Rectal smooth muscle tissue (tissue), 1 donor: ENCODE measurements around the gene KAZN.

Source experiments
- H3K27ac ChIP-seq: one replicate; pipeline ENCODE4 v1.7.0; 2013; ENCODE audit warnings: low read depth, low read length, inconsistent platforms
- H3K27me3 ChIP-seq: one replicate; pipeline ENCODE4 v1.7.0; 2013; ENCODE audit warnings: low read length; ENCODE audit not compliant: control insufficient read depth, insufficient read depth
- H3K36me3 ChIP-seq: one replicate; pipeline ENCODE4 v1.7.0; 2013; ENCODE audit warnings: low read length; ENCODE audit not compliant: control insufficient read depth, insufficient read depth
- H3K4me1 ChIP-seq: one replicate; pipeline ENCODE4 v1.7.0; 2013; ENCODE audit warnings: low read length; ENCODE audit not compliant: control insufficient read depth, insufficient read depth
- H3K4me3 ChIP-seq: one replicate; pipeline ENCODE4 v1.7.0; 2013; ENCODE audit warnings: low read length
- H3K9ac ChIP-seq: one replicate; pipeline ENCODE4 v1.7.0; 2013; ENCODE audit warnings: low read length

KAZN gene

GRCh38 chr1:15141935-15142539 lies 543.6 kb downstream of the KAZN start:
- Histone ChIP-seq H3K27me3 (no peaks in the 10 kb centered on the region), H3K4me1 (peaks cover 3% of the 10 kb centered on the region), H3K9ac (no peak overlapping the region), H3K27ac (no peak overlapping the region), H3K4me3 (no peak overlapping the region), H3K36me3 (no peaks in the 10 kb centered on the region)

DNA sequence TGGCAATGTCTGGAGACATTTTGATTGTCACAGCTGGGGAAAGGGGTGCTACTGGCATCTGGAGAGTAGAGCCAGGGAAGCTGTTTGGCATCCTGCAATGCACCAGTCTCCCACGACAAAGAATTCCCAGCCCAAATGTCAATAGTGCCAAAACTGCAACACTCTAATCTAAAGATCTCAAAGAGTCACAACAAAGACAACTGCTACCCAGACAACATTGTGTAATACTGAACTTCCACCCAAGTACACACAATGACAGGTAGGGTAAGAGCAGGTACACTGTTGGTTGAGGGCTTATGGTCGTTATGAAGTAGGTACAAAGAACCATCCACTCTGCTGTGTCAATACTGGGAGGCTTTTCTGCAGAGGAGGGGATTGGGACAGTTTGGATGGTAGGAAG lies 546.8 kb downstream of the KAZN start:
- no peak overlapping the region for H3K4me3 ChIP-seq
- no peak overlapping the region for H3K9ac ChIP-seq
- peaks cover 3% of the 10 kb centered on the region for H3K4me1 ChIP-seq
- H3K27me3 ChIP-seq, result no peaks in the 10 kb centered on the region
- H3K27ac ChIP-seq, result no peak overlapping the region
- no peaks in the 10 kb centered on the region for H3K36me3 ChIP-seq

- Histone ChIP-seq H3K27ac (peak overlapping the region; percentile 66), H3K9ac (no peak overlapping the region), H3K4me1 (peaks cover 4% of the 10 kb centered on the region), H3K27me3 (no peaks in the 10 kb centered on the region), H3K4me3 (no peak overlapping the region), H3K36me3 (no peaks in the 10 kb centered on the region)
These were observed 547.7 kb downstream of the KAZN start for GRCh38 chr1:15146142-15146680.

DNA sequence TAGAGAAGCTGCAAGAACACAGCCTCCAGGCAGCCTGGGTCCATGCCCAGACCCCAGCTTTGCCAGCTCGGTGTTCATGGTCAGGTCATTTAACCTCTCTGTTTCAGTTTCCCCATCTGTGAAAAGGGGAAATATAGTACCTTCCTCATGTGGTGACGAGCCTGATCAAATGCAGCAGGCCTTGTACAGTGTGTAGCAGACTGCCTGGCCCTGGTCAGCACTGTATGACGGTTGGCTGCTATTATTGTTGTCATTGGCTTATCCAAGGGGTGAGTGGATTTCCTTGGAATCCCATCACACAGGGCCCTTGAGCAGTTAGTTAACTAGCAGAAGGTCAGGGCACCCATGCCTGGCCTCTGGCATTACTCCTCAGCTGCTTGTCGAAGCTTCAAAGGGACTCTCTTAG lies 548.5 kb downstream of the KAZN start:
- peak overlapping the region; percentile 66 for H3K27ac ChIP-seq
- no peak overlapping the region for H3K4me3 ChIP-seq
- peaks cover 7% of the 10 kb centered on the region for H3K4me1 ChIP-seq
- H3K36me3 ChIP-seq, result no peaks in the 10 kb centered on the region
- H3K27me3 ChIP-seq, result no peaks in the 10 kb centered on the region
- no peak overlapping the region for H3K9ac ChIP-seq

- H3K27me3 ChIP-seq, result no peaks in the 10 kb centered on the region
- H3K36me3 ChIP-seq, result no peaks in the 10 kb centered on the region
- peaks cover 10% of the 10 kb centered on the region for H3K4me1 ChIP-seq
- no peak overlapping the region for H3K4me3 ChIP-seq
- H3K27ac ChIP-seq, result no peak overlapping the region
- H3K9ac ChIP-seq, result no peak overlapping the region
These were observed 549.5 kb downstream of the KAZN start for GRCh38 chr1:15148004-15148403.

DNA sequence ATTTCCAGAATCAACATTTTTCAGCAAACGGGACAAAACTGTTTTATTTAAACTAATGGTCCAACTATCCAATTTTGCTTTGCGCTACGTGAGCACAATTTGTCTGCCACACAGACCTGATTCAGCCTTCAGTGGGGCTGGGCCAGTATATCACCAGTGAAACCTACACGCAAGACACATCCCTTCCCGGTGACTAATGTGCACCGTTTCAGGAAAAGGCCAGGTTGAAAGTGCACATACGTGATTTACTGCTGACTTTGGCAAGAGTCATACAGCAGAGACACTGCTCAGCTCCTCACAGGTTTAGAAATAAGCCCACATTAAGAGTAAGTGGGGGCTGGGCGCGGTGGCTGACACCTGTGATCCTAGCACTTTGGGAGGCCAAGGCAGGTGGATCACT lies 550.0 kb downstream of the KAZN start:
- no peaks in the 10 kb centered on the region for H3K36me3 ChIP-seq
- H3K27ac ChIP-seq, result no peak overlapping the region
- H3K4me1 ChIP-seq, result peaks cover 10% of the 10 kb centered on the region
- H3K9ac ChIP-seq, result no peak overlapping the region
- no peak overlapping the region for H3K4me3 ChIP-seq
- no peaks in the 10 kb centered on the region for H3K27me3 ChIP-seq

DNA sequence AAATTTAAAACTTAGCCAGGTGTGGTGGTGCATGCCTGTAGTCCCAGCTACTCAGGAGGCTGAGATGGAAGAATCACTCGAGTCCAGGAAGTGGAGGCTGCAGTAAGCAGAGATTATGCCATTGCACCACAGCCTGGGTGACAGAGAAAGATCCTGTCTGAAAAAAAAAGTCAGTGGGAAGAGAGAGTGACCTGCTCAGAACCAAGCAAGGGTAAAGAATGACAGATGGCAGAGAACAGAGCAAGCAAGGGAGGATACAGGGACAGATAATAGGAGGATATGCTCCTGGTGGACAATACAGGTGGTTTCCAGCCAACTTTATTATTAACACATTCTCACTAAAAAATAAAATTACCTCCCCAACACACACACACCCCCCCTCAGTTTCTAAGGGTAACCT lies 550.5 kb downstream of the KAZN start:
- Histone ChIP-seq H3K36me3 (no peaks in the 10 kb centered on the region), H3K4me1 (peaks cover 10% of the 10 kb centered on the region), H3K27ac (no peak overlapping the region), H3K4me3 (no peak overlapping the region), H3K27me3 (no peaks in the 10 kb centered on the region), H3K9ac (no peak overlapping the region)

GRCh38 chr1:15150376-15150775 lies 551.9 kb downstream of the KAZN start:
- Histone ChIP-seq H3K9ac (no peak overlapping the region), H3K4me1 (peaks cover 15% of the 10 kb centered on the region), H3K4me3 (no peak overlapping the region), H3K27ac (no peak overlapping the region), H3K36me3 (no peaks in the 10 kb centered on the region), H3K27me3 (no peaks in the 10 kb centered on the region)

GRCh38 chr1:15151377-15151806 lies 552.9 kb downstream of the KAZN start:
- Histone ChIP-seq H3K36me3 (no peaks in the 10 kb centered on the region), H3K9ac (no peak overlapping the region), H3K27ac (peak overlapping the region; percentile 95), H3K4me1 (peaks cover 22% of the 10 kb centered on the region), H3K27me3 (no peaks in the 10 kb centered on the region), H3K4me3 (peak overlapping the region; percentile 19)

DNA sequence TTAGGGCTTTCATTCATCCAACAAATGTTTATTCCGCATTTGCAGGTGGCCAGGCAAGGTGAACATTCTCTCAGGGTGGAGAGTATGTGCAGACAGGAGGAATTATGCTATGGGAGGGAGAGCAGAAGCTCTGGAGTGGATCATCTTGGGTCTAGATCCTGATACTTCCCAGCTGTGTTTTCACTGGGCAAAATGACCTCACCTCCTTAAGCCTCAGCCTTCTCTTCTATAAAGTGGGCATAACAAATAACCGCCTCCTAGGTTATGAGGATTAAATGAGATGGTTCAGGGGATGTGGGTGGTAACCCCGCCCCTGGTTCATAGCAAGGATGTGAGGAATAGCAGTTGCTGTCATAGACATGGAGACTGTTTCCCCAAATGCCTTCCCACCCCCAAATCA lies 553.4 kb downstream of the KAZN start:
- no peaks in the 10 kb centered on the region for H3K36me3 ChIP-seq
- peak overlapping the region; percentile 95 for H3K27ac ChIP-seq
- H3K4me3 ChIP-seq, result peak overlapping the region; percentile 85
- H3K4me1 ChIP-seq, result peaks cover 25% of the 10 kb centered on the region
- no peak overlapping the region for H3K9ac ChIP-seq
- no peaks in the 10 kb centered on the region for H3K27me3 ChIP-seq

DNA sequence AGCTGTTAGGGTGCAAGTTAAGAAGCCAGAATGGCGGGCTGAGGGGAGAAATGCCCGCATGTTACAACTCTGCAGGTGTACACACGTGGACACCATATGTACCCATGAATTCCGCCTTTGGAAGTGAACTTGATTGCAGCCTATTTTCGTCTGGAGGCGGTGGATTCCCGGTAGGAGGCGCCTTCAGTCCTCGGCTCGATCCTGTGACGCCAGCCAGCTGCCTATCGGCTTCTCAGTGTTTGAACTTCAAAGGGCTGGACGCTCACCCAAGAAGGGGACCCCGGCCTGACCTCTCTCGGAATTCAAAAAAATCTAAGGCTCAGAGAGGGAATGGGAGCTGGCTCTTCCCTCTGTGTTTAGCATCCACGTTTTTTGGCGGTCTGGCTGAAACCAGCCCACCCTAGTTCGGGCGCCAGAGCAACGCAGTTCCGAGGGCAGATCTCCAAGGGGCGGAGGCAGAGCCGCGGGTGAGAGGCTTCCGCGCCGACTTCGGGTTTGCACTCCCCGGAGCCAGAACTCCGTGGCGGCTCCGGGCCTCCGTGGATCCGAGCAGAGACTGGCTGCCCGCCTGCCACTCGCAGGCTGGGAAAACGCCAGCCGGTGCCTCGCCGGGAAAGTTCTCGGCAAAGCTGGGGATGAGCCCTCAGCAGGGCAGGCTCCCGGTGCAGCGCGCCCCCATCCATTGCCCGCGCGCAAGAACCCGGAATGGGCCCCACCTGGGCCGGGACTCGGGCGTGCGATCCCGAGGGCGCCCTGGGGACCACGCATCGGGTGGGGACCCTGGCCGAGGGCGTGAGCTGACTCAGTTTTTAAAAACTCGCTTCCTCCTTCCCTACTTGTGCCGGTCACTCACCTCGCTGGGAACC lies 554.1 kb downstream of the KAZN start:
- H3K4me3 ChIP-seq, result peak overlapping the region; percentile 85
- H3K27me3 ChIP-seq, result no peaks in the 10 kb centered on the region
- H3K27ac ChIP-seq, result peak overlapping the region; percentile 95
- H3K9ac ChIP-seq, result peak overlapping the region; percentile 64
- peaks cover 27% of the 10 kb centered on the region for H3K4me1 ChIP-seq
- H3K36me3 ChIP-seq, result no peaks in the 10 kb centered on the region

DNA sequence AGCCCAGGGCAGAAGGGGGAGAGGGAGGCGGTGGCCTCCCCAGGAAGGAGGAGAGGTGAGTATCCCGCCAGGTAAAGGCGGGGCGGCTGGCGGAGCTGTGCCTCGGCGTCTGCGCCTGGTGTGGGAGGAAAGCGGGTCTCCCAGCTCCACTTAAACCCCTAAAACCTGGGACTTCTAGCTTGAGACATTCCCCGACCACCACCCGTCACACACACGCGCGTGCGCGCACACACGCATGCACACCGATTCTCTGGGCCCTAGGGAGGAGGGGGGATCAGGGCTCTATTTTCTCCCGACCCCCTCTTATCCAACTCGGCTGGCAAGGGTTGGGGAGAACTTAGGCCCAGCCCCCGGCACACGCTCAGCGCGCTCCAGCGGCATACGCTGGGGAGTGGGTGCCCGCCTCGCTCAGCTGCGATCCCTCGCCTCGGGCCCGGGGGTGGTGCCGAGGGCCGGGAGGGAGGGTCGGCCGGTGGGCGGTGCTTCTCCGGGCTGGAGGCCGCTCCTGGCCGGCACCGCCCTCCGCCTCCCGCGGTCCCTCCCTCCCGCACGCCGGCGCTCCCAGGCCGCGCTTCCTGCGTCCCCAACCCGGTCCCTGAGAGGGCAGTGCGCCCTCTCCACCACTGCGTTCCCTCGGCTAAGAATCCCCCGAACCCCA lies 554.8 kb downstream of the KAZN start, which contains the start of gene TMEM51:
TSS of gene TMEM51 (plus strand) at position 564 of the 658 bp plus-strand sequence. CDS start 61,341 bp downstream, outside the sequence.
- H3K4me1 ChIP-seq, result peaks cover 31% of the 10 kb centered on the region
- no peaks in the 10 kb centered on the region for H3K27me3 ChIP-seq
- peak within 1 kb of the TSS; percentile 68 for H3K9ac ChIP-seq
- peak within 1 kb of the TSS; percentile 85 for H3K4me3 ChIP-seq
- no peaks in the 10 kb centered on the region for H3K36me3 ChIP-seq
- H3K27ac ChIP-seq, result peak within 1 kb of the TSS; percentile 95
